Measurements from ENCODE around the gene RIN2. TPM values are rescaled to one million over a fixed set of nuclear protein-coding genes. Genes with fewer than 3 reads are reported as not detected.

The RIN2 gene
- total RNA-seq, 1 donor from 2014 or later: 22.1 TPM

DNA sequence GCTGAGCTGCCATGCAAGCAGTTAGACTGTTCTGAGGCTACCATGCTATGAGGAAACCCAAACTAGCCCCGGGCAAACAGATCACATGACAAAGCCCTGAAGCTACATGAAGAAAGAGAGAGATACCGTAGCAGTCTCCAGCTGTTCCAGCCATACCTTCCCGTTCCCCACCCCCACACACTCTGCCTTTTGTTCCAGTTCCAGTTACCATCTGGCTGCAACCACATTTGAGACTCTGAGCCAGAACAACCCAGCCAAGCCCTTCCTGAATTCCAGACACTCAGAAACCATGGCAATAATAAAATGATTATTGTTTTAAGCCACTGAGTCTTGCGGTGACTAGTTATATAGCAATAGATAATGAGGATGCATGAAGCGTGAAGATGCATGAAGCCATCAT, 28.3 kb downstream of the RIN2 start:
- peaks cover 28% of the 10 kb centered on the region for H3K4me1 Mint-ChIP-seq
- no peaks in the 10 kb centered on the region for H3K27me3 Mint-ChIP-seq (ENCODE audit: low read depth)
- H3K36me3 Mint-ChIP-seq (ENCODE audit: low read depth): peaks cover 14% of the 10 kb centered on the region
- peaks cover 5% of the 10 kb centered on the region for H3K9me3 Mint-ChIP-seq
- TF ChIP-seq, protein P1, sequence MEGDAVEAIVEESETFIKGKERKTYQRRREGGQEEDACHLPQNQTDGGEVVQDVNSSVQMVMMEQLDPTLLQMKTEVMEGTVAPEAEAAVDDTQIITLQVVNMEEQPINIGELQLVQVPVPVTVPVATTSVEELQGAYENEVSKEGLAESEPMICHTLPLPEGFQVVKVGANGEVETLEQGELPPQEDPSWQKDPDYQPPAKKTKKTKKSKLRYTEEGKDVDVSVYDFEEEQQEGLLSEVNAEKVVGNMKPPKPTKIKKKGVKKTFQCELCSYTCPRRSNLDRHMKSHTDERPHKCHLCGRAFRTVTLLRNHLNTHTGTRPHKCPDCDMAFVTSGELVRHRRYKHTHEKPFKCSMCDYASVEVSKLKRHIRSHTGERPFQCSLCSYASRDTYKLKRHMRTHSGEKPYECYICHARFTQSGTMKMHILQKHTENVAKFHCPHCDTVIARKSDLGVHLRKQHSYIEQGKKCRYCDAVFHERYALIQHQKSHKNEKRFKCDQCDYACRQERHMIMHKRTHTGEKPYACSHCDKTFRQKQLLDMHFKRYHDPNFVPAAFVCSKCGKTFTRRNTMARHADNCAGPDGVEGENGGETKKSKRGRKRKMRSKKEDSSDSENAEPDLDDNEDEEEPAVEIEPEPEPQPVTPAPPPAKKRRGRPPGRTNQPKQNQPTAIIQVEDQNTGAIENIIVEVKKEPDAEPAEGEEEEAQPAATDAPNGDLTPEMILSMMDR (conservative IDR thresholded peaks at IDR 0.05): no peak
- H3K4me3 Mint-ChIP-seq: no peak overlapping the region
- DNase-seq (ENCODE audit: low read depth, low spot score): no peak
- H3K27ac Mint-ChIP-seq (ENCODE audit: unreplicated experiment): peak overlapping the region; percentile 12

DNA sequence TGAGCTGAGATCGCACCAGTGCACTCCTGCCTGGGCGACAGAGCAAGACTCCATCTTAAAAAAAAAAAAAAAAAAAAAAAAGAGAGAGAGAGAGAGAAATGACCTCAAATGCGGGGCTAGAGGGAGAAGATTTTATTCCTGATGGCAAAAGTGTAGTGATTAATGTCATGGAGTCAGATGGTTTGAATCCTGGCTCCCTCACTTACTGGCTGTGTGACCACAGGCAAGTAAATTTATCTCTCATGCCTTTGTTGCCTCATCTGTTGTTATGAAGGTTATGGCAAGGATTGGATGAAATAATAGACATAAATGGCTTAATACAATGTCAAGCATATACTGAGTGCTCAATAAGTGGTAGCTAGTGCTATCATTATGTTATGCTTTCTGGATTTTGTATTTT, 29.3 kb downstream of the RIN2 start:
- TF ChIP-seq, protein P1 (conservative IDR thresholded peaks at IDR 0.05): no peak
- Mint-ChIP-seq H3K9me3 (peaks cover 5% of the 10 kb centered on the region), H3K36me3 (ENCODE audit: low read depth) (peaks cover 14% of the 10 kb centered on the region), H3K4me1 (peaks cover 28% of the 10 kb centered on the region), H3K27me3 (ENCODE audit: low read depth) (no peaks in the 10 kb centered on the region), H3K27ac (ENCODE audit: unreplicated experiment) (no peak overlapping the region), H3K4me3 (no peak overlapping the region)
- no peak for DNase-seq (ENCODE audit: low read depth, low spot score)

DNA sequence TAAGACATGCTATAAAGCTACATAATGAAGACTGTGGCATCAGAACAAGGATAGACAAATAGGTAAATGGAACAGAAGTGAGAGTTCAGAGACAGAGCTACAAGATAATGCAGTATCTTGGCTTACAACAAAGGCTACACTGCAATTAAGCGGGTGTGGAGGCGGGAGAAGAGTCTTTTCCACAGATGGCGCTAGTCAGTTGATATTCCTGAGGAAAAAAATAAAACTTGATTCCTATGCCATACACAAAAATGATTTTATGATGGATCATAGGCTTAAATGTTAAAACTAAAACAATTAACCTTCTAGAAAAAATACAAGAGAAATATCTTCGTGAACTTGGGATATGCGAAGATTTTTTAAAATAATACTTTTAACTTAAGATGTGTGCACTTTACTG, 31.0 kb downstream of the RIN2 start:
- H3K27ac Mint-ChIP-seq (ENCODE audit: unreplicated experiment): no peak overlapping the region
- H3K27me3 Mint-ChIP-seq (ENCODE audit: low read depth): no peaks in the 10 kb centered on the region
- H3K9me3 Mint-ChIP-seq: peaks cover 5% of the 10 kb centered on the region
- H3K36me3 Mint-ChIP-seq (ENCODE audit: low read depth): peaks cover 11% of the 10 kb centered on the region
- DNase-seq (ENCODE audit: low read depth, low spot score): no peak
- peaks cover 26% of the 10 kb centered on the region for H3K4me1 Mint-ChIP-seq
- TF ChIP-seq, protein P1 (conservative IDR thresholded peaks at IDR 0.05): no peak
- H3K4me3 Mint-ChIP-seq: no peak overlapping the region

DNA sequence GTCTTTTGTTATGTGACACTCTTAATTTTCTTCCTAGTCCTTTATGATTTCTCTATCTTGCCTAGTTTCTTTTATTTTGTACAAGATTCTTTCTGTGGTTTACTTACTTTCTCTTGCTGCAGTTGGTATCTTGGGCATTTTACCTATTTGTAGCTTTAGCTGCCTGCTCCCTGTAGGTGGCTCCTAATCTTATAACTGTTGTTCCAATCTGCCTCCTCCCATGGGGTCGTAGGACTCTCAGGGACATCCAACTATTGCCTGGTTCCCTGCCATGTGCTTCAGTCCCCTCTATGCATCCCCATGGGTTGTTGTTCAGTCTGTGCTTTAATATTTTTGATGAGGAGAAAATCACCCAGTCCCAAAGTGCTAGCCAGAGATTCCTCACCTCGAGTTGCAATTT, 31.4 kb downstream of the RIN2 start:
- DNase-seq (ENCODE audit: low read depth, low spot score): no peak
- Mint-ChIP-seq H3K4me1 (peaks cover 22% of the 10 kb centered on the region), H3K27me3 (ENCODE audit: low read depth) (no peaks in the 10 kb centered on the region), H3K36me3 (ENCODE audit: low read depth) (peaks cover 11% of the 10 kb centered on the region), H3K27ac (ENCODE audit: unreplicated experiment) (no peak overlapping the region), H3K4me3 (no peak overlapping the region), H3K9me3 (peaks cover 5% of the 10 kb centered on the region)
- TF ChIP-seq, protein P1 (conservative IDR thresholded peaks at IDR 0.05): no peak

DNA sequence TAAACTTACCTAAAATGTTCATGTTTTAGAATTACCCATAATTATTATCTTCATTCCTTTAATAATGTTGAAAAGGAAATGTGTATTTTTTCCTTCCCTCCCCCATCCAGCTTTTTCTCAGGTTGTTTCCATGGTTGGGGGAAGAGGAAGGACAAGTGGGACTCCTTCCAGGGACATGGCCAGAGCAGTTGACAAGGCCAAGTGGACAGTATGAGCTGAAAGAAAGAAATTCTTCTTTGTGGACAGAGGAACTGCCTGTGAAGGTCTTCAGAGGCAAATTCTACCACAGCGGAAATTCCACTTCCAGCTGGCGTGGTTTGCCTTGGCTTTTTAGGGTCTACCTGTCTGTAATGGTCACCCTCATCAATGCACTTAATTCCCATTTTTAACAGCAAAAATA, 33.8 kb downstream of the RIN2 start:
- Mint-ChIP-seq H3K9me3 (peaks cover 5% of the 10 kb centered on the region), H3K4me3 (no peak overlapping the region), H3K27ac (ENCODE audit: unreplicated experiment) (no peak overlapping the region), H3K4me1 (peaks cover 5% of the 10 kb centered on the region), H3K27me3 (ENCODE audit: low read depth) (no peaks in the 10 kb centered on the region), H3K36me3 (ENCODE audit: low read depth) (peaks cover 11% of the 10 kb centered on the region)
- DNase-seq (ENCODE audit: low read depth, low spot score): no peak
- TF ChIP-seq, protein P1 (conservative IDR thresholded peaks at IDR 0.05): no peak

DNA sequence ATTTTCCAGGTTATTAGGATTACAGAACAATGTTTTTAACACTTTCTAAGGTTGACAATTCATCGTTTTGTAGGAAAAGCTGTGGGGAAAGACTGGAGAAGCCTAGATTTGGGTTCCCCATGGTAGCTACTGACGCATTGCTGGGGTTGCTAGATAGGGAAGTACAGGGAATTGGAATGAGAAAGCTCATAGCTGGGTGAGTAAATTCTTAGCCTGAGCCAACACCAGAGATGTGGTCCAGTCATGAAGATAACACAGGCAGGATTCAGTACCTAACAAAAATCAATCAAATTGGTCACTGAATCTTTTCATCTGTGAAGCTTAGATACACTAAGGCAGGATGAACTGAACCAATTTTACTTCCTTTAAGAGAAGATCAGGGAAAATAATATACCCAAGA, 35.7 kb downstream of the RIN2 start:
- no peak overlapping the region for H3K27ac Mint-ChIP-seq (ENCODE audit: unreplicated experiment)
- peaks cover 5% of the 10 kb centered on the region for H3K4me1 Mint-ChIP-seq
- no peak for DNase-seq (ENCODE audit: low read depth, low spot score)
- H3K27me3 Mint-ChIP-seq (ENCODE audit: low read depth): no peaks in the 10 kb centered on the region
- H3K4me3 Mint-ChIP-seq: no peak overlapping the region
- H3K9me3 Mint-ChIP-seq: peaks cover 5% of the 10 kb centered on the region
- H3K36me3 Mint-ChIP-seq (ENCODE audit: low read depth): peaks cover 11% of the 10 kb centered on the region
- TF ChIP-seq, protein P1 (conservative IDR thresholded peaks at IDR 0.05): no peak
